Right atrium auricular region (tissue), 2 donors: ENCODE measurements around the gene NAMPT. TPM values are rescaled to one million over a fixed set of nuclear protein-coding genes. Genes with fewer than 3 reads are reported as not detected.
"Not testable (repeated sequence)": the region's sequence is repeated elsewhere in the genome, so short reads cannot be mapped to it uniquely, and the experiment has no call there.

ENCODE experiments used
- DNase-seq: peaks from one replicate; pipeline ENCODE4 v3.0.0-alpha.2; 2019; ENCODE audit warnings: low spot score
- H3K27ac ChIP-seq, 2 donors: fragments of 200-600 bp; sonication (generic); 1 replicate in 1 of 2; 2 replicates in 1 of 2; pipeline ENCODE4 v1.5.1; 2016 to 2019
- H3K27me3 ChIP-seq, 2 donors: fragments of 200-600 bp; sonication (generic); one replicate each; pipeline versions ENCODE4 v1.5.1 to v1.6.0; 2017 to 2019
- H3K36me3 ChIP-seq: fragments of 200-600 bp; sonication (generic); one replicate; pipeline ENCODE4 v1.5.1; 2016
- H3K4me1 ChIP-seq, 2 donors: fragments of 200-600 bp; sonication (generic); one replicate each; pipeline versions ENCODE4 v1.5.1 to v1.6.0; 2017 to 2019
- H3K4me3 ChIP-seq, 2 donors: fragments of 200-600 bp; sonication (generic); 1 replicate in 1 of 2; 2 replicates in 1 of 2; pipeline ENCODE4 v1.5.1; 2017 to 2019; ENCODE audit warnings: mild to moderate bottlenecking in 1 of 2, moderate library complexity in 1 of 2
- H3K9me3 ChIP-seq, 2 donors: fragments of 200-600 bp; sonication (generic); one replicate each; pipeline ENCODE4 v1.5.1; 2019
- total RNA-seq, 2 donors: library from RNA; depleted of rRNA; stranded (reverse); fragments of >200 nt; gene quantifications; one replicate each; pipeline ENCODE4 v1.1.0, GENCODE V29; 2016
- TF ChIP-seq, protein P1 (sequence below), 2 donors: fragments of 200-600 bp; sonication (generic); IDR thresholded peaks; one replicate each; pipeline ENCODE4 v1.5.1; 2019; ENCODE audit warnings: antibody characterized with exemption in 2 of 2

NAMPT gene
- total RNA-seq, 2 donors from 2014 or later: 143 to 194 TPM

DNA sequence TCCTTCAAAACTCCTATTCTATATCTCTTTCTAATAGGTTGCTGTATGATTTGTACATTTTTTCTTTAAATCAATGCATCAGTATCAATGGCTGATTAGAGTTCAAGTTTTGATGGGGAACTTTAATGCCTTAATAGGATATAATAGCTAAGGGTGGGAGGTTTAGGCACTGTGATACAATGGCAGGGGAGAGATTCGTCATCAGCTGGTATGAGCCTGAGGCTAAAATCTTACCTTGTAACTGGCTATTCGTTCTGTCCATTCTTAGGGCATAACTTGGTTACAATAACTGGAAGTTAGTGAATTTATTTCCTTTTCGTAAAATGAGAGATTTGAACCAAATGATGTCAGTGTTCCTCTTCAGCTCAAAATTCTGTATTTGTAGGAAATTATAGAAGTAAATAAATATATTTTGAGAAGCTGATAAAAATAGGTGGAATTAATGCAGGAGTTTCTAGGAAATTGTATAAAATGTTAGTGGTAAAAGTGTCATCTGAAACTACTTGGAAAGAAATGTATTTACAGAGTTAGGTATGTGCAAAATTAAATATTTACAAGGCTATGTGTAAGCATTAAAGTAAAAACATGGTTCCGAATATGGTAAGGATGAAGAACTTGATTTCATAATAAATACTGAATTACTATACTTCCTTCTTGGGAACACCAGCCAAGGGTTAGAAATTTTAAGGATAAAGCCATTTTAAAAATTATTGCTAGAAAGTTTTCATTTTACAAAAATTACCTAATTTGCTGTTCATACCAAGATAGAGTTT, 27.5 kb upstream of the NAMPT start:
- Histone ChIP-seq H3K27me3 (no peaks in the 10 kb centered on the region), H3K4me3 (no peak overlapping the region), H3K4me1 (no peaks in the 10 kb centered on the region), H3K36me3 (no peaks in the 10 kb centered on the region), H3K27ac (no peak overlapping the region), H3K9me3 (peaks cover 0 to 6% of the 10 kb centered on the region in 2 donors)
- DNase-seq: no peak
- TF ChIP-seq, protein P1, sequence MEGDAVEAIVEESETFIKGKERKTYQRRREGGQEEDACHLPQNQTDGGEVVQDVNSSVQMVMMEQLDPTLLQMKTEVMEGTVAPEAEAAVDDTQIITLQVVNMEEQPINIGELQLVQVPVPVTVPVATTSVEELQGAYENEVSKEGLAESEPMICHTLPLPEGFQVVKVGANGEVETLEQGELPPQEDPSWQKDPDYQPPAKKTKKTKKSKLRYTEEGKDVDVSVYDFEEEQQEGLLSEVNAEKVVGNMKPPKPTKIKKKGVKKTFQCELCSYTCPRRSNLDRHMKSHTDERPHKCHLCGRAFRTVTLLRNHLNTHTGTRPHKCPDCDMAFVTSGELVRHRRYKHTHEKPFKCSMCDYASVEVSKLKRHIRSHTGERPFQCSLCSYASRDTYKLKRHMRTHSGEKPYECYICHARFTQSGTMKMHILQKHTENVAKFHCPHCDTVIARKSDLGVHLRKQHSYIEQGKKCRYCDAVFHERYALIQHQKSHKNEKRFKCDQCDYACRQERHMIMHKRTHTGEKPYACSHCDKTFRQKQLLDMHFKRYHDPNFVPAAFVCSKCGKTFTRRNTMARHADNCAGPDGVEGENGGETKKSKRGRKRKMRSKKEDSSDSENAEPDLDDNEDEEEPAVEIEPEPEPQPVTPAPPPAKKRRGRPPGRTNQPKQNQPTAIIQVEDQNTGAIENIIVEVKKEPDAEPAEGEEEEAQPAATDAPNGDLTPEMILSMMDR (IDR thresholded peaks at IDR 0.05): no peak

DNA sequence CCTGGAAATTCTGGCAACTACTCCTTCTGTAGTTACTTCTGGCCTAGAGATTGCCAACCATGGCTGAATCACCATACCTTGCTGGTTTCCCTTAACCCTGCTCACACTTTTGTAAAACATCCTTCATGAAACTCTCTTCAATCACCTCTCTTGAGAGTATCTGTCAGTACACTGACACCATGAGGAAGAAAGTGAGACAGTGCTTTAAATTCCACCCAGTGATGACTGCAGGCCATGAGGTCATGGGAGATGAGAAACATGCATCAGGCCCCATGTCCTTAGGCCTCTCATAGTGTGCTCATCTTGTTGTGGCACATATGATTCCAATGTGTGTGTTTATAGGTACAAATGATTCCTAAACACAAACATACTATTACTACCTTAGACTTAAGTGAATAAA, 24.6 kb upstream of the NAMPT start:
- Histone ChIP-seq H3K9me3 (no peaks in the 10 kb centered on the region), H3K4me3 (no peak overlapping the region), H3K27me3 (no peaks in the 10 kb centered on the region), H3K36me3 (no peaks in the 10 kb centered on the region), H3K27ac (no peak overlapping the region), H3K4me1 (no peaks in the 10 kb centered on the region)
- TF ChIP-seq, protein P1 (IDR thresholded peaks at IDR 0.05): no peak
- DNase-seq: no peak

DNA sequence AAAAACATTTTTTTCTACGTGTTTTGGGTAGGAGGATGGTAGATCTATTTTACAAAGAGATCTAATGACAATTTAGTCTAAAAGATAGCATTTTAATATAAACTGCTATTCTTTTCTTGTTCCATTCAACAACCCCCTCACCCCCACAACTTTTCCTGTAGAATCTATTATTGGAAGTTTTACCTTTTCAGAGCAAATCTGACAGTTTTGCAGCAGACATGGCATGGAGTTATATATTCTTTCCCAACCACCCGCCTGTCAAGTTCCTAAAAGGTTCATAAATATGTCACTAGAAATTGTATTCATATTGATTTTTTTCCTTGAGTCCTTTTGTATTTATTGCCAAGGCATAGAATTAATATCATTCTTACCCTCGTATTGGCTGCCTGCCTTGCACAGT, 21.5 kb upstream of the NAMPT start:
- Histone ChIP-seq H3K27me3 (no peaks in the 10 kb centered on the region), H3K27ac (no peak overlapping the region), H3K9me3 (peaks cover 0 to 11% of the 10 kb centered on the region in 2 donors), H3K4me1 (no peaks in the 10 kb centered on the region), H3K4me3 (no peak overlapping the region), H3K36me3 (no peaks in the 10 kb centered on the region)
- DNase-seq: no peak
- TF ChIP-seq, protein P1 (IDR thresholded peaks at IDR 0.05): no peak

DNA sequence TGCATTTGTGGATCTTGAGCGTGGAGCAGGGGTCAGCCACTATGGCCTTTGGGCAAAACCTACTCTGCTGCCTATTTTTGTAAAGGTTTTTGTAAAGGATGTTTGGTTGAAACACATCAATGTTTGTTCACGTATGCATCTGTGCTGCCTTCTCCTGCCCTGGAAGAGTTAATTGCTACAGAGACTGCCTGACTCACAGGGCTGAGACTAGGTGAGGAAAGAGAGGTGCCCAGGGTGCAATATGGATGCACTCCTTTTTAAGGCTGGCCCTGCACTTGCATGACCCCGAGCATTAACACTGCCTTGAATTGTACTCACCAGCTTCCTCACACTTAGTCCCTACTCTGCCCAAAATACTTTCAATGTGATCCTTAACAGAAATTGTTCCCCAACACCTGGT, 20.9 kb upstream of the NAMPT start:
- TF ChIP-seq, protein P1 (IDR thresholded peaks at IDR 0.05): no peak
- no peak overlapping the region for H3K27ac ChIP-seq
- no peak for DNase-seq
- peaks cover 0 to 11% of the 10 kb centered on the region in 2 donors for H3K9me3 ChIP-seq
- no peaks in the 10 kb centered on the region for H3K27me3 ChIP-seq
- no peaks in the 10 kb centered on the region for H3K36me3 ChIP-seq
- H3K4me1 ChIP-seq: no peaks in the 10 kb centered on the region
- H3K4me3 ChIP-seq: no peak overlapping the region

DNA sequence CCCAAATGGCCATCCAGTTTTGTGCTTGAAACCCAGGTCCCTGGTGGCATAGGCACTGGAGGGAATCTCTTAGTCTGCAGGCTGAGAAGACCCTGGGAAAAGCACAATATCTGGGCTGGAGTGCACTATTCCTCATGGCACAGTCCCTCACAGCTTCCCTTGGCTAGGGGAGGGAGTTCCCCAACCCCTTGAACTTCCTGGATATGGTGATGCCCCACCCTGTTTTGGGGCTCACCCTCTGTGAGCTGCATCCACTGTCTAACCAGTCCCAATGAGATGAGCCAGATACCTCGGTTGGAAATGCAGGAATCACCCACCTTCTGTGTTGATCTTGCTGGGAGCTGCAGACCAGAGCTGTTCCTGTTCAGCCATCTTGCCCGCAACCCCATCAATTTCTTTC, 19.8 kb upstream of the NAMPT start:
- no peaks in the 10 kb centered on the region for H3K27me3 ChIP-seq
- TF ChIP-seq, protein P1 (IDR thresholded peaks at IDR 0.05): no peak
- H3K27ac ChIP-seq: no peak overlapping the region
- no peak for DNase-seq
- H3K4me3 ChIP-seq: no peak overlapping the region
- H3K4me1 ChIP-seq: no peaks in the 10 kb centered on the region
- no peaks in the 10 kb centered on the region for H3K36me3 ChIP-seq
- peaks cover 0 to 11% of the 10 kb centered on the region in 2 donors for H3K9me3 ChIP-seq

DNA sequence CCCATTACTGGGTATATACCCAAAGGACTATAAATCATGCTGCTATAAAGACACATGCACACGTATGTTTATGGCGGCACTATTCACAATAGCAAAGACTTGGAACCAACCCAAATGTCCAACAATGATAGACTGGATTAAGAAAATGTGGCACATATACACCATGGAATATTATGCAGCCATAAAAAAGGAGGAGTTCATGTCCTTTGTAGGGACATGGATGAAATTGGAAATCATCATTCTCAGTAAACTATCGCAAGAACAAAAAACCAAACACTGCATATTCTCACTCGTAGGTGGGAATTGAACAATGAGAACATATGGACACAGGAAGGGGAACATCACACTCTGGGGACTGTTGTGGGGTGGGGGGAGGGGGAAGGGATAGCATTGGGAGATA, 13.8 kb upstream of the NAMPT start:
- H3K27me3 ChIP-seq, H3K4me3 ChIP-seq, H3K4me1 ChIP-seq, H3K27ac ChIP-seq, DNase-seq, H3K36me3 ChIP-seq: not testable (repeated sequence)
- H3K9me3 ChIP-seq: peaks cover 0 to 11% of the 10 kb centered on the region in 2 donors

DNA sequence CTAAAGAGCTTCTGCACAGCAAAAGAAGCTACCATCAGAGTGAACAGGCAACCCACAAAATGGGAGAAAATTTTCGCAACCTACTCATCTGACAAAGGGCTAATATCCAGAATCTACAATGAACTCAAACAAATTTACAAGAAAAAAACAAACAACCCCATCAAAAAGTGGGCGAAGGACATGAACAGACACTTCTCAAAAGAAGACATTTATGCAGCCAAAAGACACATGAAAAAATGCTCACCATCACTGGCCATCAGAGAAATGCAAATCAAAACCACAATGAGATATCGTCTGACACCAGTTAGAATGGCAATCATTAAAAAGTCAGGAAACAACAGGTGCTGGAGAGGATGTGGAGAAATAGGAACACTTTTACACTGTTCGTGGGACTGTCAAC, 13.4 kb upstream of the NAMPT start:
- DNase-seq, H3K36me3 ChIP-seq, H3K27me3 ChIP-seq, H3K4me1 ChIP-seq, H3K27ac ChIP-seq, H3K4me3 ChIP-seq: not testable (repeated sequence)
- H3K9me3 ChIP-seq: peaks cover 0 to 11% of the 10 kb centered on the region in 2 donors
